ENCODE measurements around the gene FGF8.

The FGF8 gene

DNA sequence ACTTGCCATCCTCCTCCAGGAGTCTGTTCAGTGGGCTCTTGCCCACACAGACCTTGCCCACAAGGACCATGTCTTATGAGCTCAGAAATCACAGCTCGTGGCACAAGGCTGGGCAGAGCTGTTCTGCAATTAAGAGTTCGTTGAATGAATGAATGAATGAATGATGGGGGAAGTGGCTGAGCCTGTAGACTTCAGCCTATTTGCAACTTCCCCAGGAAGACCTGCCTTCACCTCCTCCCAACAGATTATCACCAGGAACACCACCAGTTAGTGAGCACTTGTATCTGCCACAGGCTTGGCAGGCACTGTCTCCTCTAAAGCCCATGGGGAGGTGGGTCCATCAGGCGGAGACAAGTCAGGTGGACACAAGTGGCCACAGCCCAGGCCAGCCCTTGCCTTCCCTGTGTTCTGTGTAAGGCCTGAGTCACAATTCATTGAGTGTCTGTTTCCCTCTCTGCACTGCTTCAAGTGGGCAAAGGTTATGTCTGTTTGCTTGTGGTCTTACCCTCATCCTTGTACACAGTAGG, 1.8 kb upstream of the FGF8 start:
- TF ChIP-seq, protein P1, sequence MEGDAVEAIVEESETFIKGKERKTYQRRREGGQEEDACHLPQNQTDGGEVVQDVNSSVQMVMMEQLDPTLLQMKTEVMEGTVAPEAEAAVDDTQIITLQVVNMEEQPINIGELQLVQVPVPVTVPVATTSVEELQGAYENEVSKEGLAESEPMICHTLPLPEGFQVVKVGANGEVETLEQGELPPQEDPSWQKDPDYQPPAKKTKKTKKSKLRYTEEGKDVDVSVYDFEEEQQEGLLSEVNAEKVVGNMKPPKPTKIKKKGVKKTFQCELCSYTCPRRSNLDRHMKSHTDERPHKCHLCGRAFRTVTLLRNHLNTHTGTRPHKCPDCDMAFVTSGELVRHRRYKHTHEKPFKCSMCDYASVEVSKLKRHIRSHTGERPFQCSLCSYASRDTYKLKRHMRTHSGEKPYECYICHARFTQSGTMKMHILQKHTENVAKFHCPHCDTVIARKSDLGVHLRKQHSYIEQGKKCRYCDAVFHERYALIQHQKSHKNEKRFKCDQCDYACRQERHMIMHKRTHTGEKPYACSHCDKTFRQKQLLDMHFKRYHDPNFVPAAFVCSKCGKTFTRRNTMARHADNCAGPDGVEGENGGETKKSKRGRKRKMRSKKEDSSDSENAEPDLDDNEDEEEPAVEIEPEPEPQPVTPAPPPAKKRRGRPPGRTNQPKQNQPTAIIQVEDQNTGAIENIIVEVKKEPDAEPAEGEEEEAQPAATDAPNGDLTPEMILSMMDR (IDR thresholded peaks at IDR 0.05; ENCODE audit: borderline replicate concordance, insufficient read depth, low read depth, low read length) = no peak
- no peak overlapping the region for H3K4me3 ChIP-seq (ENCODE audit: low read depth, low read length)

DNA sequence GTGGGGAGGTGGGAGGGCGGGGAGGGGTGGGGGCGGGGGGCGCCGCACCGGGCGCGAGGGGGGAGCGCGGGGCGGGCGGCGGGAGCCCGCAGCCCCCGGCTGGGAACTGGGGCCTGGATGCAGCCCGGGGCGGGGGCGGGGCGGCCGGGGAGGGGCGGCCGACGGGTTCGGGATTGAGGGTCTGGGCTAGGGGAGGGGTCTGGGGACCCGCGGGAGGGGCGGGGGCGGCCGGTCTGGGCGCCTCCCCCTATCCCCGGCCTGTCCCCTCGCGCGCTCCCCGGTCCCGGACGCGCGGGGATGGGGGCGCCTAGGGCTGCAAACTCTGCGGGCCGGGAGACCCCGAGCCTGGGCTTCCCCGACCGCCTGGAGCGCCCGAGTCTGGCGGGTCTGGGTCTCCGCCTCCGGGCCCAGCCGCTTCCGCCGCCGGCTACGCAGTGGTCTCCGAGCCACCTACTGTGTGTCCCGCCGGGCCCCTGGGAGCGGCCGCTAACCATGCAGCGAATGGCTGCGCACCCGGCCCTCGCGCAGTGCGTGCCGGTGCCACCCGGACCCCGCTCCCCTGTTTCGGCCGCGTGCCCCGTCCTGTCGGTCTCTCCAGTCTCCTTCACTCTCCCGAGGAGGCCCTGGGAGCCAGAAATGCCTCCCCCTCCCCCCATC, 375 bp upstream of the FGF8 start:
- no peak overlapping the region for H3K4me3 ChIP-seq (ENCODE audit: low read depth, low read length)
- TF ChIP-seq, protein P1 (IDR thresholded peaks at IDR 0.05; ENCODE audit: borderline replicate concordance, insufficient read depth, low read depth, low read length) = no peak

DNA sequence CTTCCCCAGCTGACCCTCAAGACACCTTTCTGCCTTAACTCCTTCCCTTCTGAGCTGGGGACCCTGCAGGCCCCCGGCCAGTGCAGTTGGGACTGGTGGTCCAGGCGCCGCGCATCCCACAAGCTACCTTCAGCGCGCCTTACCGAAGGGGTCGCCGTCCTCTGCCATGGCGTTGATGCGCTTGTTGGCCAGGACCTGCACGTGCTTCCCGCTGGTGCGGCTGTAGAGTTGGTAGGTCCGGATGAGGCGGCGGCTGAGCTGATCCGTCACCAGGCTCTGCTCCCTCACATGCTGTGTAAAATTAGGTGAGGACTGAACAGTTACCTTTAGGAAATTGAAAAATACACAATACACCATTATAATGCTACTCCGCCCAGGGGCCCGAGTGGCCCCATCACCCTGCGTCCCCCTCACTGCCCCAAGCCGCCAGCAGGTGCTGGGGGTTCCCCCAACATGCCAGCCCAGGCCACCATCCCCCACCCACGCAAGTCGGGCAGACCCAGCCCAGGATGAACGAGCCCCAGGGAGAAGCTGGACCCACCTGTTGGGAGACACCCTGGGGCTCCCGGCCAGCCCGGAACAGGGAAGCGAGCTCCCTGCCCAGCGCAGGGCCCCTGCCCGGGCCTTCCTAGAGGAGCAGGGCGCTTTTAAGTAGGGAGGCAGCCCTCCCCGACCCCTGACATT, 1.2 kb downstream of the FGF8 start:
- no peak overlapping the region for H3K4me3 ChIP-seq (ENCODE audit: low read depth, low read length)
- TF ChIP-seq, protein P1 (IDR thresholded peaks at IDR 0.05; ENCODE audit: borderline replicate concordance, insufficient read depth, low read depth, low read length) = no peak

DNA sequence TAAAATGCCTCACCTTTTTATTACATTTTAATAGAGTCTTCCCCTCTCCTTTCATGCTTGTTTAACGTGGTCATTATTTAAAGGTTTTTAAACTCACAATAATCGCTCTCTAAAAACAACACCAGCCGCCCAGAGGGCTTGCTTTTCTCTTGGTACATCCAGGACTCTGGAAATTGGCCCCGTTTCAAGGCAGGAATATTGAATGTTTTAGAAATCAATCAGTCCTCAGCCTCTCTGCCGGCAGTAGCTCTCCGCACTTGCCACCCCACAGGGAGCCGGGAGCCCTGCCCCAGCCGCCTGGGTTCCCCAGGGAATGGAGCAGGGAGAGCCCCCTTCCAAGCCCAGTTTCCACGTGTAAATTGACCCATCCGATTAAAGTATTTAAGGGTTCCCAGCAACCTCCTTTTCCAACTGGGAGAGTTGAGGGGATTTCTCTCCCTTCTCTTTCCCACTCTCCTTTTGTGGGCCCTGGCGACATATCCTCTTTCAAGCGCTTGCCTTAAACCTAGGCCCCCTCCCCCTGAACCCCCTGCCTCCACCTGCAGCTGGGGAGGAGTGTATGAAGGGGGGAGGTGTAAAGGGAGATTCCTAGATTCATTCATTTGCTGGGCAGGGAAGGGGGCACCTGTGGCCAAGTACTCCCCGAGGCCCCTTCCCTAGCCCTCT, 1.9 kb downstream of the FGF8 start:
- H3K4me3 ChIP-seq (ENCODE audit: low read depth, low read length) = no peak overlapping the region
- TF ChIP-seq, protein P1 (IDR thresholded peaks at IDR 0.05; ENCODE audit: borderline replicate concordance, insufficient read depth, low read depth, low read length) = no peak

DNA sequence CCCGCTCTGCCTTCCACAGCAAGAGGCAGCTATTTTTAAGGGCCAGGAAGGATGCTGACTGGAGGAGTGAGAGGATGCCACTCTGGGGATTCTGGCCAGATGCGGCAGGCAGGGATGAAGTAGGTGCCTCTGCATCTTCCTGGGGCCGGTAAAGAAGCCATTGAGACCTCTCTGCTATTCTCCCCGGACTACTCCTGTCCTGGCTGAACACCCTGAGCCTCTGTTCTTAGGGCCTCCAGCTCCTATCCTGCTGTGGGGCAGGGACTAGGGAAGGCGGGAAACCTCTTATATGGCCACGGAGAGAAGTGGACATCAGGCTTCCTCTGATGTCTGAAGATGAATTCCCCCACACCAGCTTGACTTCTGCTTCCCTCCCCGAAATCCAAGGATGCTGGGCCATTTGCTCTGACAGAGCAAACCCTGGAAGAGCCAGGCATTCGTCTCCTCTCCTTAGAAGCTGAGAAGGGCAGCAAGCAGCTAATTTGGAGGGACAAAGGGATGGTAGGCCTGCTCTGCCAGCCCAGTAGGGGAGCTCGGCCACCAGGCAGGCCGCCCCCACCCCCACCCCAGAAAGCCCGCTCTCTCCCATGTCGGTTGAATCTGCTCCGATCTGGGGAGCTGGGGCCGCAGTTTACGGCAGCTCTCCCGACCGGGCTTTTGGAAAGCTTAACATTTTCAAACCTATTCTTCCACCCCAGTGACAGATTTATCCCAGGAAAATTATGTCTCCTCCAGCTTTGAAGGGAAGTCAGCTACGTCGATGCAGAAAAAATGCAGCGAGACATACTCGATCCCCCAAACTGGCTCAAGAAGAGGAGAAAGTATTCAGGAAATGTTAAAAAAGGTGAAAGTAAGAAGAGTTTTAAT, 2.8 kb downstream of the FGF8 start:
- no peak overlapping the region for H3K4me3 ChIP-seq (ENCODE audit: low read depth, low read length)

More for the DNA sequence above, 2.8 kb downstream of the FGF8 start:
- TF ChIP-seq, protein P1 (IDR thresholded peaks at IDR 0.05; ENCODE audit: borderline replicate concordance, insufficient read depth, low read depth, low read length) = no peak

All from GM12875 (cell line).